A673 (cell line): ENCODE results near the gene PALLD.

Experiments used
- CTCF ChIP-seq: fragments of 300-800, 200-600 bp; sonication (generic); conservative IDR thresholded peaks from 2 replicates; pipeline ENCODE4 v1.5.1; 2017; ENCODE audit warnings: low read depth, mild to moderate bottlenecking, antibody characterized with exemption, low read length, moderate library complexity, mixed read lengths
- EZH2 ChIP-seq: fragments of 200-600 bp; sonication (generic); IDR thresholded peaks from 2 replicates; pipeline ENCODE4 v1.6.1; 2017; ENCODE audit warnings: borderline replicate concordance, low read depth, mild to moderate bottlenecking, mixed read lengths, antibody characterized with exemption, low read length; ENCODE audit not compliant: poor library complexity, severe bottlenecking

- TF ChIP-seq CTCF (peak; percentile 42; the same call in 1 of the 2 replicates), EZH2 (no peak)
Observed at GRCh38 chr4:168551945-168552695, 55.3 kb downstream of the PALLD start.
